ENCODE data around the gene MYO5B. TPM values are rescaled to one million over a fixed set of nuclear protein-coding genes. Genes with fewer than 3 reads are reported as not detected.

The MYO5B gene
- total RNA-seq, 4 donors from 2014 or later = 6.3 to 35.2 (median 10.2) TPM

GRCh38 chr18:50170004-50170403, 24.9 kb downstream of the MYO5B start:
- Histone ChIP-seq H3K4me1 (no peaks in the 10 kb centered on the region), H3K4me3 (no peak overlapping the region), H3K36me3 (no peaks in the 10 kb centered on the region), H3K9me3 (no peaks in the 10 kb centered on the region), H3K27ac (no peak overlapping the region), H3K27me3 (no peaks in the 10 kb centered on the region)
- DNase-seq (ENCODE audit: low spot score in 2 of 2) = no peak
- TF ChIP-seq POLR2A (IDR thresholded peaks at IDR 0.05) (no peak), CTCF (IDR thresholded peaks at IDR 0.05) (no peak), EP300 (IDR thresholded peaks at IDR 0.05) (no peak)
- 76% methylated on average over 5 of the region's 5 CpGs; no CpG with 5 or more reads in 1 of the 2 donors for WGBS, 2 donors

GRCh38 chr18:50169149-50169548, 25.8 kb downstream of the MYO5B start:
- Histone ChIP-seq H3K4me1 (no peaks in the 10 kb centered on the region), H3K27me3 (no peaks in the 10 kb centered on the region), H3K4me3 (no peak overlapping the region), H3K36me3 (no peaks in the 10 kb centered on the region), H3K27ac (no peak overlapping the region), H3K9me3 (no peaks in the 10 kb centered on the region)
- TF ChIP-seq CTCF (IDR thresholded peaks at IDR 0.05) = no peak
- no peak for TF ChIP-seq POLR2A (IDR thresholded peaks at IDR 0.05)
- TF ChIP-seq EP300 (IDR thresholded peaks at IDR 0.05) = no peak
- 81% methylated on average over 2 of the region's 2 CpGs; no CpG with 5 or more reads in 1 of the 2 donors for WGBS, 2 donors
- DNase-seq (ENCODE audit: low spot score in 2 of 2) = no peak

GRCh38 chr18:50167966-50168365, 27.0 kb downstream of the MYO5B start:
- H3K9me3 ChIP-seq = no peaks in the 10 kb centered on the region
- H3K36me3 ChIP-seq = no peaks in the 10 kb centered on the region
- no peak for DNase-seq (ENCODE audit: low spot score in 2 of 2)
- H3K4me1 ChIP-seq = no peaks in the 10 kb centered on the region
- no peak overlapping the region for H3K27ac ChIP-seq
- H3K27me3 ChIP-seq = no peaks in the 10 kb centered on the region
- no peak overlapping the region for H3K4me3 ChIP-seq
- 74 to 77% methylated on average over 2 of the region's 2 CpGs for WGBS, 2 donors
- TF ChIP-seq CTCF (IDR thresholded peaks at IDR 0.05) (no peak), POLR2A (IDR thresholded peaks at IDR 0.05) (no peak), EP300 (IDR thresholded peaks at IDR 0.05) (no peak)

- H3K27ac ChIP-seq = no peak overlapping the region
- no peak for TF ChIP-seq CTCF (IDR thresholded peaks at IDR 0.05)
- no peak for TF ChIP-seq POLR2A (IDR thresholded peaks at IDR 0.05)
- no peak for TF ChIP-seq EP300 (IDR thresholded peaks at IDR 0.05)
- H3K9me3 ChIP-seq = no peaks in the 10 kb centered on the region
- H3K4me3 ChIP-seq = no peak overlapping the region
- WGBS, 2 donors = 40 to 47% methylated on average over 3 of the region's 3 CpGs
- H3K27me3 ChIP-seq = no peaks in the 10 kb centered on the region
- no peaks in the 10 kb centered on the region for H3K4me1 ChIP-seq
- DNase-seq (ENCODE audit: low spot score in 2 of 2) = no peak
- no peaks in the 10 kb centered on the region for H3K36me3 ChIP-seq
Measured at GRCh38 chr18:50166901-50167300, 28.0 kb downstream of the MYO5B start.

- no peak for DNase-seq (ENCODE audit: low spot score in 2 of 2)
- TF ChIP-seq CTCF (IDR thresholded peaks at IDR 0.05) (no peak), POLR2A (IDR thresholded peaks at IDR 0.05) (no peak), EP300 (IDR thresholded peaks at IDR 0.05) (no peak)
- H3K4me1 ChIP-seq = peaks cover 0 to 2% (median 0%) of the 10 kb centered on the region in 4 donors
- whole genome bisulfite sequencing, 2 donors = 50% methylated on average over 1 of the region's 1 CpG
- H3K9me3 ChIP-seq = no peaks in the 10 kb centered on the region
- no peak overlapping the region for H3K27ac ChIP-seq
- no peaks in the 10 kb centered on the region for H3K27me3 ChIP-seq
- H3K4me3 ChIP-seq = no peak overlapping the region
- H3K36me3 ChIP-seq = no peaks in the 10 kb centered on the region
Measured at GRCh38 chr18:50163505-50163904, 31.4 kb downstream of the MYO5B start.
